ENCODE measurements around the gene MINDY2.

Gene MINDY2

DNA sequence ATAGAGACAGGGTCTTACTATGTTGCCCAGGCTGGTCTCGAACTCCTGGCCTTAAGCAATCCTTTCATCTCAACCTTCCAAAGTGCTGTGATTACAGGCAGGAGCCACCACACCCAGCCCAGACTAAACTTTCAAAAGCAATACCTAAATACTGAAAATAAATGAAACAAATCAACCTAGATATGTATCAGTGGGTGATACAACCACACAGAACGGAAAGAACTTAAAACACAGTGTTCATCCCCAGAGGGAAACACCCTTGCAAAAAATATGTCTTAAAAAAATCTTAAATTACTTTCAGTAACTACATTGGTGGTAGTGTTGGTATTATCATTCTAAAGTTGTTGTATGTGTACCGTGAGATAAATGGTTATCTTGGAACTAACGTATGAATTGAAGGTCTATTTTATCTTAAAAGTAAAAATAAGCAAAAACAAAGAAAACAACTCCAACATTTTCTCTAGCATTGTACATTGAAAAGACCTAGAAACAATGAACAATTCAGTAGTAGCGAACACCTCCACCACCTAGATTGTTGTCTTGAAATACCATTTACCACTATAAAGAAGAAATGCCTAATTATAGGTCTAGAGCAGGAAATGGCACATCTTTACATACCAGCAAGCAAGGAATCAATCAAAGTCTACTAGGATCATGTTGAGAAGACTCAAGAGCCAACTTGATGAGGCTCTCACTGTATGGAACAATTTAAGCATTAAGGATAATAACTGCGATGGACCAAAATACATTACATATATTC is 137.6 kb downstream of the MINDY2 start:
- H3K36me3 ChIP-seq (ENCODE audit: control insufficient read depth, insufficient read depth, low read length) = peaks cover 4% of the 10 kb centered on the region

DNA sequence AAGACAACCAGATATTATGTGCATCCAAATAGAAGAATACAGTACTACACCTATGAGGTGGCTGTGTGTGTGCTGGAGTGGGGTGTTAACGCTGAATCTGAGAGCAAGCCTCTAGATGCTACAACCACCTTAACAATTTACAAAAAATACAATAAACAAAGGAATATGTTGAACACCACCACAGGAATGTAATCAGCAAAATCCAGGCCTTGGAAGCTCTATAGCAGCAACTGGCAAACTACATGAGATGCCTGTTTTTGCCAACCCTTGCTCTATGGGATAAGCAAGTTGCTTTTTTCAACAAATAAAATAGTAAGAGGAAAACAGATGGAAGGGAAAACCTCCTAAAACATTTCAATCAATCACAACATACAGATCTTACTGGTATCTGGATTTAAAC is 138.5 kb downstream of the MINDY2 start:
- no peak overlapping the region for H3K27ac ChIP-seq (ENCODE audit: insufficient read depth, low read length, poor library complexity, severe bottlenecking)
- H3K9me3 ChIP-seq (ENCODE audit: control insufficient read depth, low read length) = no peaks in the 10 kb centered on the region
- no peaks in the 10 kb centered on the region for H3K27me3 ChIP-seq (replicated peaks; ENCODE audit: control insufficient read depth, insufficient read depth, low read length, poor library complexity, severe bottlenecking)
- peaks cover 13% of the 10 kb centered on the region for H3K36me3 ChIP-seq (ENCODE audit: control insufficient read depth, insufficient read depth, low read length)
- no peak for DNase-seq
- H3K4me1 ChIP-seq (ENCODE audit: control insufficient read depth, insufficient read depth, low read length, poor library complexity, severe bottlenecking) = peaks cover 7% of the 10 kb centered on the region
- H3K4me3 ChIP-seq (ENCODE audit: insufficient read depth, low read depth, low read length, poor library complexity, severe bottlenecking) = no peak overlapping the region

More for the DNA sequence above, 137.6 kb downstream of the MINDY2 start:
- H3K4me1 ChIP-seq (ENCODE audit: control insufficient read depth, insufficient read depth, low read length, poor library complexity, severe bottlenecking) = peaks cover 7% of the 10 kb centered on the region
- no peaks in the 10 kb centered on the region for H3K9me3 ChIP-seq (ENCODE audit: control insufficient read depth, low read length)
- no peak for DNase-seq
- H3K27ac ChIP-seq (ENCODE audit: insufficient read depth, low read length, poor library complexity, severe bottlenecking) = no peak overlapping the region
- H3K4me3 ChIP-seq (ENCODE audit: insufficient read depth, low read depth, low read length, poor library complexity, severe bottlenecking) = no peak overlapping the region
- no peaks in the 10 kb centered on the region for H3K27me3 ChIP-seq (replicated peaks; ENCODE audit: control insufficient read depth, insufficient read depth, low read length, poor library complexity, severe bottlenecking)

DNA sequence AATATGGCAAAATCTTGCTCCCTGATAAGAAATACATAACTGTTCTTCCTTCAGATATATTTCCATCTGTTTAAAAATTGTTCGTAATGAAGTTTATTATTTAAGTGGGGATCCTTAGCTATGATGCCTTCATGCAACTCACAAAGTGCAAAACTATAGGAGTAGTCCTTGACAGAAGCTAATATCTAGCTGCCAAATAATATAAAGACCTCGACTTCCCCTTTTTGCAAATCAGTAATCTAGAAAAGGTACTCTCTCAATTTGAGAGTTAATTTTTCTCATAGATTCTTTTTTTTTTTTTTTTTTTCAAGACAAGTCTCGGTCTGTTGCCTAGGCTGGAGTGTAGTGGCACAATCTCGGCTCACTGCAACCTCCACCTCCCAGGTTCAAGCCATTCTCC is 139.4 kb downstream of the MINDY2 start:
- no peak overlapping the region for H3K27ac ChIP-seq (ENCODE audit: insufficient read depth, low read length, poor library complexity, severe bottlenecking)
- peaks cover 13% of the 10 kb centered on the region for H3K36me3 ChIP-seq (ENCODE audit: control insufficient read depth, insufficient read depth, low read length)

More for the DNA sequence above, 139.4 kb downstream of the MINDY2 start:
- Histone ChIP-seq H3K4me3 (ENCODE audit: insufficient read depth, low read depth, low read length, poor library complexity, severe bottlenecking) (no peak overlapping the region), H3K27me3 (replicated peaks; ENCODE audit: control insufficient read depth, insufficient read depth, low read length, poor library complexity, severe bottlenecking) (no peaks in the 10 kb centered on the region), H3K4me1 (ENCODE audit: control insufficient read depth, insufficient read depth, low read length, poor library complexity, severe bottlenecking) (peaks cover 7% of the 10 kb centered on the region), H3K9me3 (ENCODE audit: control insufficient read depth, low read length) (no peaks in the 10 kb centered on the region)
- DNase-seq = no peak

All from effector memory CD4-positive, alpha-beta T cell (primary cell).